Measurements from ENCODE around the gene NRM.
"Not testable (repeated sequence)": the region's sequence is repeated elsewhere in the genome, so short reads cannot be mapped to it uniquely, and the experiment has no call there.

NRM gene

DNA sequence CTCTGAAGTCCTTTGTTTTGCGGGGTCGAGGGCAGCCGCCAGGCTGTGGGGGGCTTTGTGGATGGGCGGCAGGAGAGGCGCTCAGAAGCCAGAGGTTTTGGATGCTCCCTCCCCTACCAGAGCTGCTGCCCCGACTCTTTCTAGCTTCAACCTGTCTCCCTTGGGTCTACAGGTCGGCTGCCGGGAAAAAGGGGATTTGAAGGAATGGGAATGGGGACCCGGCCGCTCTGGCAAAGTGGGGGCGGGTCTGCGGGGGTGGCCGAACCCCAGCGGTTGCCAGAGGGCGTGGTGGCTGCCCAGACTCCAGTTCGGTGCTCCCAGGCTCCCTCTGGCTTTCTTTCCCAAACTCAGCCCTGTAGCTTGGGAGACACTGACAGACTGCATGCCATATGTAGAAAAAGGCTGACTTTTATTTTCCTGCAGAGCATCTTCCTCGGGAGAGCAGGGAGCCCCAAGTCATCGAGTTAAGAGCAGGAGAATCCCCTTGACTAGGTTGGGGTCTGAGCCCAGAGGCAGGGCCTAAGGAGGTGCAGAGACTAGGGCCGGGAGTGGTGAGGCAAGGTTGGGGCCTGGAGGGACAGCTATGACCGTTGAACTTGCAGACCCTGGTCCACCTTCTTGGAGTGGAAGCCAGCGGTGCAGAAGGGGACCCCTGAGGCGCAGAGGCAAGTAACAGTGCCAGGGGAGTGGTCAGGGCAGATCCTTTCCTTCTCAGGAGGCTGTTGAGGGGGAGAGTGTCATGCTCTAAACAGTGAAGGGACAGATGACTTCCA lies 2.9 kb downstream of the NRM start:
- DNase-seq, result no peak

GRCh38 chr6:30686908-30687658 lies 3.7 kb downstream of the NRM start:
- DNase-seq, result peak; percentile 49

DNA sequence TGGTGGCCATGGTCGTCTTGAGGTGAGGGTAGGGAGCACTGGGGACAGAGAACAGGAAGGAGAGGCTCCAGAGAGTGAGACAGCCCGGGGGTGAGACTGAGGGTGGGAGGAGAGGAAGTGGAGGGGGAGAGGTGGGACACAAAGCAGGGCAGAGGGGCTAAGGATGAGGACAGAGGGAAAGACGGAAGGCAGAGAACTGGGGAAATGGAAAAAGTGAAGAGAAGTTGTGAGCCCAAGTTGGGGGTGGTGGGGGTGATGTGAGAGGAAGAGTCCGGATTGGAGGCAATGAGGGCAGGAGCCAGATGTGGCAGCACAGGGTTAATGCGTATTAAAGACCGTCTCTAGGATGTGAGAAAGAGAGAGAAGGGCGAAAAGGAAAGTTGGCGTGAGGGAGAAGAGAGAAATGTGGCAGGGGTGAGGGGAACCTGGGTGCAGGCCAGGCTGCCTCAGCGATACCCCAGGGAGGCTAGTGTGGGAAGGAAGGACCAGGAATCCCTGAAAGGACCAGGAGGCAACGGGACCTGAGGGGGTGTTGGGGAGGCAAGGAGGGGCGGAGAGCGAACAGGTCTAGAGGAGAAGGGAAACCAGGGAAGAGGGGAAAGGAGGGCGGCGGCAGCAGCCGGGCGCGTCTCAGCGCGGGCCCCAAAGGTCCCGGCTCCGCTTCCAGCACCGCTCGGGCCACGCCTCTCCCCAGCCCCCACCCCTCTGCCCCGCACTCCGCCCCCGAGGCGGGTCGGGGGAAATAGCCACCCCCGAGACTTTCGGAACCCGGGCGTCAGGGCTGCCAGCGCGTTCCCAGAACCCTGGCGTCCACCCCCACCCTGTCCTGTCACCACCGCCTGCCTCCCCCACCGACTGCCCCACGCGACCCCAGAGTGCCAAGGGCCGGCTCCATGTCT lies 4.5 kb downstream of the NRM start, which contains the start of gene PPP1R18:
Gene PPP1R18 (minus strand): TSS at position 637 of the 899 bp plus-strand sequence. CDS start 627 bp downstream, at position 10.
- peak; percentile 67 for DNase-seq

DNA sequence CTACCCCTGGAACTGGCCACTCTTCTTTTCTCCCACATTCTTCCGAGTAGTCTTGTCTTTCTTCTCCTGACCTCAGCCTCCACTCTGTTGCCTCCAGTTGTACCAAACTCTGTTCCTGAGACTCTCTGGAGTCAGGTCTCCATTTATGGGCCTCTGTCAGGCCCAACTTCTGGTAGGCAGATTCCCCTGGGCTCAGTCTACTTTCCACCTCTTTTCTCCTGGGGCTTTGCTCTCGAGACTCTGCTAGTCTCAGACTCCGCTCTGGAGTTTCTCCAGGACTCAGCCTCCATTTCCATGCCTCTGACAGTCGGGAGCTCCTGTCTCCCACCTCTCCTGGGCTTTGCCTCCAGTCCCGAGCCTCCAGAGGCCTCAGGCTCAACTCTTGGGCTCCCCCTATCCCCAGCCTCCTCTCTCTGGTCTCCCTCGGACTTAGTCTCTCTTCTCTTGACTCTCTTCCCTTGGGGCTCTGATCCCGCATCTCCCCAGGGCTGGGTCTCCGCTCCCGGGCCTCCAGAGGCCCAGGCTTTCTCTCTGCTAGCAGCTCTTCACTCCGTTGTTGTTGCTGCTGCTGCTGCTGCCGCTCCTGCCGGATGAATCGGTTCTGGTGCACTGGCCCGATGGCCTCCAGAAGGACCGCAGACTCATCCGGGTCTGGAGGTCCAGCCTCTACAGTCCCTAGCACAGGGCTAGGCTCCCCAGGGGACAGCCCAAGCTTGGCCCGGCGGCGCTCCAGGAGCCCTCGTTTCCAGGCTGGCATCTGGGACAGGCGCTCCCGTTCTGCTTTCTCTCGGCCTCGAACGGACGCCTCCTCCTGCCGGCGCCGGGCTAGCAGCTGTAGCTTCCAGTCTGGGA lies 5.4 kb downstream of the NRM start:
- no peak for DNase-seq

DNA sequence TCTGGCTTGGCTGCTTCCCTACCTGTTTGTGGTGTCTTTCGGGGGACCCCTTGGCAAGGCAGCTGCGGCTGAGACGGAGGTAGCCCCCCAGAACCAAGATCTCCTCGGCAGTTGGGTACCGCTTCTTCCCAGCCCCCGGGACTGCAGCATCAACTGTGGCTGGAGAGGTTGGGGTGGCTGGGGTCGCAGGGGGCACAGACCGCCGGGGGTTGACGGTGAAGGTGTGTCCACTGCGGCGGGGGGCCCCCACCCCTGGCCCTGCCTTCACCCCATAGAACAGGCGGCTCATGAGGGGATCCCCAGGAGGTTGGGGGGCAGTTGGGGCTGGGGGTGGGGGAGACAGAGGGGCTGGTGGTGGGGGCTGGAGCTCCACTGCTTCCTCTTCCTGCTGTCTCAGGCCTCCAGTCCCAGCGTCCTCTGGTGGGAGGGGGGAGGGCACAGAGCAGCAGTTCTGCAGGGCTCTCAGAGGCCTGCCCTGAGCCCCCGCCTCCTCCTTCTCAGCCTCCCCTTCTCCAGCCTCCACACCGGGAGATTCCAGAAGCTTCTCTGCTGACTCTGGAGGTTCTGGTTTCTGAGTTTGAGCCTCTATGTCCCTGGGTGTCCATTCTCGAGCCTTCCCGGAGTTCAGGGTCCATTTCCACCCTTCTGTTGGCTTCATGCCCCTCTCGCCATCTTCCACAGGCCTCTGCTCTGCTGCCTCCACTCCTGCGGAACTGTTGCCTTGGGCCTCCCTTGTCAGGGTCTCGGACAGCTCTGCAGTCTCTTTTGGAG lies 6.2 kb downstream of the NRM start:
- DNase-seq, result peak; percentile 33

DNA sequence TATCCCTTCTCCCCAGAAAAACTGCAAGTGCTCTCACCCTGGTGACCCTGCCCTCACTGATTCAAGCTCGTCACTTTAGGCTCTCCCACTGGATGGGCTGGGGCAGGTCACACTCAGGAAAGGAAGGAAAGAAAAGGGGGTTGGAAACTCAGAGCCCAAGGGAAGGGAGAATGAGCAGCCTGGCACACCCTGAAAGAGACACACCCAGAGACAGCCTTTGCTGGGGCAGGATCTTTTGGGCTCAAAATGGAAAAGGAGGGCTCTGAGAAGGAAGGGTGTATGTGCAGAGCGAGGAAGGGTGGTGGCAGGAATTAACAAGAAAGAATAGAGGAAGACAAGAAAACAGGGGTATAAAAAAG lies 6.8 kb downstream of the NRM start:
- DNase-seq, result no peak

DNA sequence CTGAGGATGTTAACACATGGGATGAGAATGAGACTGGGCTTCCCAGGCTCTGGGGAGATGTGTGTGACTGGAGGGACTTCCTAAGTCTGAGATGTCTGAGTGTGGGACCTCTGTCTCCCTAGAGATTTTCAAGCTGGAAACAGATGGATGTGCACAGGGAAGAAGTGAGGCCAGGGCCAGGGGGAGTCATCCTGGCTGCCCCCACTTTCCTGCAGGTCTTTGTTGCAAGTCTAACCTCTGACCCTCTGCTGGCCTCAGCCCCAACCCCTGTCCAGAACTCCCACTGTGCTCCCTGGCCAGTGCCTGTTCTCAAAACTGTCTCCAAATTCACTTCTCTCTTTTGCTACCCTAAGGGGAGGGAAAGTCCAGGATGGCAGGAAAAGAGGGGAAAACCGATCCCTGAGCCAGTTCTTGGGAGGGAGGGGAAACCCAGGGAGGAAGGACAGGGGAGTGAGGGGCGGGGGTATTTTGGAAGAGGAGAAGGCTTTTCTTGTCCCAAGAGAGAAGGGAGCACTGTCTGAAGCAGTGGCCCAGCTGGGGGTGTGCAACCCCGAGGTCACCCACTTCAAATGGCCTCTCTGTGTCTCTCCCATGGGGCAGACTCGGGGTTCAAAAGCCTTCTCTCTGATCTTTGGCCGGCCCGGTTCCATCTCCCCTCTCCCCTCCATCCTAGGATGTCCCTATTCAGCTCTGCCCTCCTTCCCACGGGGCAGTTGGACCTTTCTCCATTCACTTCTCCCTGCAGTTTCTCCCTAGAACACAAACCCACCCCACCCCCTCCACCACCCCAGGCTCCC lies 7.4 kb downstream of the NRM start:
- DNase-seq, result no peak

DNA sequence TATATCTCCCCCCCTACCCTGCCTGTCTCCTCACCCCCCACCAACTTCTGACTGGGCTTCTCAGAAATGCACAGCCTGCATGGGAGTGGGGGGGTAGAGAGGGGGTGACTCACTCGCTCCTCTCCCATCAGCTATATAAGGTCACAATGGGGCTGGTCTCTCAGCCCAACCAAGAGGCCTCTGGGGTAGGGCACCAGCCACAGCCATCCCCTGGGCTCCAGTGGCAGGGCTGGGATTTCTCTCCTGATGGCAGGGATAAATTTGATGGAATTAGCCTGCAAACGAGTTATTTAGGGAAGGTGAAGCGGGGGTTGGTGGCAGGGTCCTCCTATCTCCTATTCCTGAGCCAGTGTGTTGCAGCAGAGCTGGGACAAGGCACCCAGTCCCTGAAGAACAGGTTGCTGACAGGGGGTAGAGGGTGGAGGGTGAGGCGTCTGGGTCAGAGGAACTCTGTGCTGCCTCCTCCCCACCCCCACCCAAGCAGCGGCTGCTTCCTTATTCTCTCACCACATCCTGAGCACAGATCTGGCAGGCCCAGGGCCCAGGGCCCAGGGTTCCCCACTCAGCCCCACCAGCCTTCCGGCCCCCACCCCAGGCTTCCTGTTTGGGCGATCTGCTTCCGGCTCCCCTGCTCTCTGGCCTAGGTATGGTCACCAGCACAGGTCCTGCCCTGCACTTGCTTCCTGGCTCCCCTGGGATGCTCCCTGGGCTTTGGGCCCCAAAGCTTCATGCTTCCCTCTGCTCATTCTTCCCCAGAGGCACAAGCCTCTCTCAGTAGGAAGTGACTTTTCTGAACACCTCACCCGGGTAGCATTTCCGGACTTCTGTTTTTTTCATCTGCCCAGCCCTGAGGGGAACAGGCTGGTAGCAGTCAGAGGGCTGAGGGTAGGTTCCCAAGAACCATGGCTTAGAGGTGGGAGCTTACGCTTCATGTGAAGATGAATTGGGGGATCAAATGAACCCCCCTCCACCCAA lies 8.4 kb downstream of the NRM start:
- DNase-seq, result peak; percentile 91

- no peak for DNase-seq
These were observed 9.0 kb downstream of the NRM start for GRCh38 chr6:30681766-30682142.

DNA sequence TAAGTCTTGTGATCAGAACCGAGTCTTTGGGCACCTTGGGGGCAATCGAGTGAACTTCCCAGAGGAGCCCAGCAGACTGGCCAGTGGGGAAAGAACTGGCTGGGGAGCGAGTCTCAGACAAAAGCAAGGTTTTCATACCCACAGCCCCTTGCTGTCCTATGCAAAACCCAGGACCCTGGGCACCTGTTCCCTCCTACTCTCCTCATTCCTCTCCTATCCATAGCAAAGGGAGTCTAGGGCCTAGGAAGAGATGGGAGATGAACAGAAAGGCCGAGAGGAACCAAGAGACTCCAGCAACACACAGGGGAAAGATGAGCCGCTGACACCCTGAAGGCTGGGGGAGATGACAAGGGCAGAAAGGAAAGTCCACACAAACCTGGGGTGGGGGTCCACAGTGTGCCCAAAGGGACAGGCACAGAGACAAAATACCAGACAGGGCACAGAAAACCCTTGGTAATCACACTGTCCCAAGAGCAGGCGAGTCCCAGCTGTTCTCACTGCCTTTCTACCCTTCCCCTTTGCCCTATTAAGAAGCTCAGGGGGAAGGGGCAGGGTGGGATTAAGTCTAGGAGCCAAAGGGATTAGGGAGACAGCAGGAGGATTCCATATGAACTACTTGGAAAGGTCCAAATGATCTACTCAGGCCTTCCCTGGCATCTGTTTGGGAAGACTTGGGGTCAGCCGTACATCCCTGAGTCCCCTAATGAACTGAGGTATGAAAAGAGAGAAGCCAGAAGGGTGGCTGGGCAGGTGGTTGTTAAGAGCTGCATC lies 10.8 kb downstream of the NRM start:
- DNase-seq, result no peak

DNA sequence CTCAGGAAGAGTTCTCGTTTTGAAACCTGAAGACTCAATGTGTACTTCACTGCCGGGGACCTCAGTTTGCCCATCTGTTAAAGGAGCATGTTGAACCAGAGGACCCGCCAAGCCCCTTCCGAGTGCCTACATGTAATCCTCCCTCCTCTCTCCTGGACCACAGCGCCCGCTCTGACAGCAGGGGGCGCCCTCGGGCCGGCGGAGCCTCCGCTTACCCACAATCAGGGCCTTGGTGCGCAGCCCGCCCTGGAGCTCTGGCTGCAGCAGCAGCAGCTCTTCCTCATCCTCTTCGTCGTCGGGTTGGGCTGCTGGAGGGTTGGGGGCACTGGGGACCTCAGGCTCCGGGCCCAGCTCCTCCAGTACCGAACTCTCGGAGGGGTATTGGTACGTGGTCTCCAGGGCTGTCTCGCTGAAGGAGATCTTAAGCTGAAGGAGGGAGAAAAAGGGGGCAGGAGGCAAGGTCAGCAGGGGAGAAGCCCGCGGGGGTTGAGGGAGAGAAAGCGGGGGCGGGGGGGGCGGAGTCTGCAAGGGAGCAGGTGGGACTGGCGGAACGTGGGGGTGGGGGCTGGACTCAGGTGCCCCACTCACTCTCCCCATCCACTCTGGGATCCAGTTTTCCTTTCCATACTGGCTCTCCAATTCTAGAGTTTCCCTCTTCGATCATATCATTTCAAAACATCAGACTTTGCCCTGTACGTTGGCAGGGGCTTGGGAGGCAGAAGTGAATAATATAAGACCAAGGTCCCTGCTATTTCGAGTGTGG lies 11.6 kb downstream of the NRM start:
- DNase-seq, result peak; percentile 87

- no peak for DNase-seq
These were observed 14.0 kb downstream of the NRM start for GRCh38 chr6:30676660-30677285.

GRCh38 chr6:30672445-30673253 lies 18.1 kb downstream of the NRM start, which contains the start of gene DHX16:
TSS of gene DHX16 (minus strand) at chr6:30673006. CDS start at chr6:30672841, 165 bp downstream.
- DNase-seq, result peak; percentile 84

DNA sequence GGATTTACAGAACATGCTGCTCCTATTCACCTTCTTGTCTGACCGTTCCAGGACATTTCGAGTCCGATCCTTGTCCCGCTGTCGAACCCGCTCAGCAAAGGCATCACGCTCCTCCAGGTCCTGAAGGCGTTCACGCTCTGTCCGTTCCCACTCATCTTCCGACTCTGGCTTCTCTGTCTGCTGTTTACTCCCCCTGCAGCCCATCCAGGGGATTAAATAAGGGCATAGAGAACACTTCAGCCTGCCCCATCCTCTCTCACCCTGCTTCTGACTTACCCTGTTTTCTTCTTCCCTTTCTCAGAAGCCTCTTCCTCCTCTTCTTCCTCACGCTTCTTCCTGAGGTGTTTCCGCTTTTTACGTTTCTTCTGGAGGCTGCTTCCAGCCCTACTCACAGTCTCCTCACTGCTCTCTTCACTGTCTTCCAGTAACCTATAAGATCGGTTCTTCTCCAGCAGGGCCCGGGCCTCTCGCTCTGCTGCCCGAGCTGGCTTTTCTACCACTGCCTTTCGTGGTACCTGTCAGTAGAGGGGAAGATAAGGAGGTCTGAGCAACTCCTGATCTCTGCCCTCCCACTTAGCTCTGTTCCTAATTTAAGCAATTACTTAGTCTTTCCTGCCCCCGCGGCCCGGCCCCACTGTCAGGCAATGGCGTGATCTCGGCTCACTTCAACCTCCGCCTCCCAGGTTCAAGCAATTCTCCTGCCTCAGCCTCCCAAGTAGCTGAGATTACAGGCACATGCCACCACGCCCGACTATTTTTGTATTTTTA lies 19.8 kb downstream of the NRM start:
- no peak for DNase-seq

- not testable (repeated sequence) for DNase-seq
These were observed 24.5 kb downstream of the NRM start for GRCh38 chr6:30666300-30666699.
